ENCODE measurements around the gene RAB40A. TPM values are rescaled to one million over a fixed set of nuclear protein-coding genes. Genes with fewer than 3 reads are reported as not detected.

RAB40A gene
- total and polyA plus RNA-seq, 9 of the 15 experiments (the other 6 are each of a cell fraction or from before 2014, with no cell fraction given) = 0.07 to 0.15 (median 0.10) TPM; not detected in 3

- Histone ChIP-seq H3K27me3 (ENCODE audit: control insufficient read depth in 2 of 2, insufficient read depth in 2 of 2, low read length in 2 of 2) (no peaks in the 10 kb centered on the region), H3K36me3 (ENCODE audit: control insufficient read depth, insufficient read depth, low read length) (no peaks in the 10 kb centered on the region), H3K9ac (ENCODE audit: insufficient read depth in 1 of 2, low read depth in 2 of 2, low read length in 2 of 2) (no peak overlapping the region), H3K27ac (ENCODE audit: extremely low read depth, low read depth, low read length) (no peak overlapping the region), H3K9me1 (ENCODE audit: control insufficient read depth, insufficient read depth, low read length) (no peaks in the 10 kb centered on the region), H3K9me3 (replicated peaks; ENCODE audit: control insufficient read depth, insufficient read depth, low read depth, low read length) (no peaks in the 10 kb centered on the region), H3K4me3 (no peak overlapping the region), H3K4me2 (ENCODE audit: insufficient read depth, low read length) (no peak overlapping the region), H3K4me1 (replicated peaks in 1 of 2; ENCODE audit: control insufficient read depth in 2 of 2, insufficient read depth in 2 of 2, low read length in 2 of 2) (no peaks in the 10 kb centered on the region), H2AFZ (ENCODE audit: low read depth, low read length) (no peak overlapping the region), H3K79me2 (ENCODE audit: control insufficient read depth, insufficient read depth, low read length) (no peaks in the 10 kb centered on the region), H4K20me1 (replicated peaks; ENCODE audit: control insufficient read depth, insufficient read depth, low read length) (no peaks in the 10 kb centered on the region)
- ATAC-seq (no peak), FAIRE-seq (no peak), DNase-seq (ENCODE audit: extremely low read depth in 1 of 4, low spot score in 3 of 4) (no peak)
- in situ Hi-C loops (cut with MboI) (no loop called here), intact Hi-C loops (cut with micrococcal nuclease) (no loop called here)
- 6% methylated on average over 5 of the region's 6 CpGs for WGBS (ENCODE audit: insufficient coverage, low coverage, missing lambda C conversion rate)
- ChIA-PET POLR2A (no interaction called here), CTCF (ENCODE audit: low intra/inter-chr PET ratio) (no interaction called here)
- no TSS peak for BruUV-seq (replicated peaks)
- TF ChIP-seq ZNF76 (CRISPR knock-in tag; IDR thresholded peaks at IDR 0.05; ENCODE audit: borderline replicate concordance) (no peak), KDM1A (IDR thresholded peaks at IDR 0.05) (no peak), FOXM1 (IDR thresholded peaks at IDR 0.05; ENCODE audit: low read depth) (no peak), FOXM1 (CRISPR knock-in tag; IDR thresholded peaks at IDR 0.05; ENCODE audit: low read depth) (no peak), TBP (optimal IDR thresholded peaks at IDR 0.05; ENCODE audit: low read depth, low read length) (no peak), HDAC2 (IDR thresholded peaks at IDR 0.05) (no peak), ZNF444 (CRISPR knock-in tag; IDR thresholded peaks at IDR 0.05) (no peak), USF1 (CRISPR knock-in tag; IDR thresholded peaks at IDR 0.05) (no peak), MCM5 (IDR thresholded peaks at IDR 0.05; ENCODE audit: low read depth) (no peak), ELF4 (CRISPR knock-in tag; IDR thresholded peaks at IDR 0.05) (no peak)
These were observed 11.7 kb upstream of the RAB40A start for GRCh38 chrX:103531002-103531401.

Measured in K562 (cell line).